Hematopoietic multipotent progenitor cell treated with erythropoietin and hydrocortisone succinate and interleukin-3 and kit ligand, for 4 days (in vitro differentiated cells): ENCODE results near the gene ASCL5.

Experiments
- DNase-seq: peaks from one replicate; pipeline ENCODE4 v3.0.0-alpha.2; 2015

The ASCL5 gene

DNA sequence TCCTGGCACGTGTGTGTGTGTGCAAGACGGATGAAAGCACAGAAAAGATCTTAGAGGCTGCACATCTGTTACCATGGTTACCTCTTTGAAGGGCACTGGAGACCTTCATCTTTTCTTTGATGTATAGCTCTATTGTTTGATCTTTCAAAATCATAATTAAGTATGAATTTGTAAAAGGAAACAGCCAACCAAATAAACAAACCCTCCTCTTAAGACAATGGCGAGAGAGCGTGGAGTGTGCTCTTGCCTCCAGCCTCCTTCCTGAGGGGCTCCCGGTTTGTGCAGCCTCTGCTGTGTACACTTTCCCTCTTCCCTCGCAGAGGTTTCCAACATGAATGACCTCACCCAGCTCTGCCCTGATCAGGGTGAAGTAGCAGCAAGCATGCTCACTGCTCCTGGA, 42.7 kb downstream of the ASCL5 start:
- no peak for DNase-seq

DNA sequence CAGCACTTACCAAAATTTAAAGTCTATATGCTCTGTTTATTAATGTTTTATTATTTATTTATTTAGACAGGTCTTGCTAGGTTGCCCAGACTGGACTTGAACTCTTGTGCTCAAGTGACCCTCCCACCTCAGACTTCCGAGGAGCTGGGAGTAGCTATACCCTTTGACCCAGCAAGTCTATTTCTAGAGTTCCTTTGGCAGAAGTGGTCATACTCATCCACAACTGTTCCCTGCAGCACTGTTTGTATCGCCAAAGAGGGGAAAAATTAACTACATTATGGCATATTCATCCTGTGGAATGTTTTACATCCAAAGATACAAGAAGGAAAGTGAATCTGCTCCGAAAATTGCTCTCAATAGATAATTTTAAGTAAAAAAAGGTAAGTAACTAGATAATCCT, 43.2 kb downstream of the ASCL5 start:
- DNase-seq: no peak

GRCh38 chr1:201080135-201080534, 46.8 kb downstream of the ASCL5 start:
- DNase-seq: peak; percentile 27

- DNase-seq: no peak
Measured at GRCh38 chr1:201077736-201078135, 49.2 kb downstream of the ASCL5 start.

DNA sequence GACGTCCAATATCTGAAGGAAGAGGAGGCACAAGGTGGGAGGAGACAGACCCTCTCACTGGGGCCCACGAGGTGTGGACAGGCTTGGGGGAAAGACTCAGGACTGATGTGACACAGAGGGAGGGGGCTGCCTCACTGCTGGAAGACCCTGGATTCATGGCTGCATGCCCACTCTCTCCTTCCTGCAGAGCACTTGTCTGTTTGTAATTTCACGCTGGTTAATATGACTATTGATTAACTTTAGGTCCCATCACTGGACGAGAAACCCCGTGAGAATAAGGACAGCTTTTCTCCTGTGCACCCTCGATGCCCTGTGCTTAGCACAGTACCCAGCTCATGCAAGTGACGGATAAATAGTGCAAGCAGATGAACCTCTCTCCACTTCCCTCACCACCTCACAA, 49.9 kb downstream of the ASCL5 start:
- no peak for DNase-seq

- DNase-seq: no peak
Measured at GRCh38 chr1:201076092-201076491, 50.9 kb downstream of the ASCL5 start.

GRCh38 chr1:201074018-201074417, 53.0 kb downstream of the ASCL5 start:
- DNase-seq: no peak

GRCh38 chr1:201072922-201073321, 54.1 kb downstream of the ASCL5 start:
- no peak for DNase-seq

- no peak for DNase-seq
Measured at GRCh38 chr1:201072149-201072548, 54.8 kb downstream of the ASCL5 start.

DNA sequence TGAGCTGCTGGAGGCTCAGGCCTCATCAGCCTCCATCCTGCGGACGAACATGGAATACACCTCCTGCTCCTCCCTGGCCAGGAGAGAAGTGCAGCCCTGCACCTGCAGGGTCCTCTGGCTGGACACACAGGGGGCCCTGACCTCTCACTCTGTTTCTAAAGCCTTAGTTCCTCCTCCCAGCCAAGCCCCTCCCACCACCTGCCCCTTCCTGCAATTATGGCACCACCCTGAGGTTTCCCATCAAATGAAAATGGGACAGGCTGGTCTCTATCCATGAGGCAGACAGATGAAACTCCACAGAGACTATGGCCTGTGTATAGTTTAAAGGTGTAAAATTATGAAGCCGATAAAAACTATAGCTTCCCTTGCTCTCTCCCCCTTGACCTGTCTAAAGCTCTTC, 57.3 kb downstream of the ASCL5 start:
- DNase-seq: no peak

- no peak for DNase-seq
Measured at GRCh38 chr1:201068976-201069375, 58.0 kb downstream of the ASCL5 start.

DNA sequence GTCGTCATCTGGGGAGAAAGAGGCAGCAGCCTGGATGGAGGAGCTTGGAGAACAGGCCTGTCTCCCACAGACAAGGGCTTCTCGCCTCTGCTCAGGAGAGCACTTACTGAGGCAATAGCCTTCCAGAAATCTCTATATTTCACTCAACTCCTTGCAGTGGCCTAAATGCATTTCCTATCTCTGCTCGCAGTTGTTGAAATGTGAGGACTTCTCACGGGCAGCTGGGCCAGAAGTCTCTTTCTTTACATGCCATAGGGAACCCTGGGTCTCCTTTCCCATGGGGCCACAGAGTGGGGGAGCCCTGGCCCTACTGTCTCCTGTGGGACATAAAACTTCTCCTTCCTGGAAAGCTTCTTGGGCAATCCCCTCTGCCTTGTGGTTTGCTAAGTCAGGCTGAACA, 60.0 kb downstream of the ASCL5 start:
- no peak for DNase-seq

DNA sequence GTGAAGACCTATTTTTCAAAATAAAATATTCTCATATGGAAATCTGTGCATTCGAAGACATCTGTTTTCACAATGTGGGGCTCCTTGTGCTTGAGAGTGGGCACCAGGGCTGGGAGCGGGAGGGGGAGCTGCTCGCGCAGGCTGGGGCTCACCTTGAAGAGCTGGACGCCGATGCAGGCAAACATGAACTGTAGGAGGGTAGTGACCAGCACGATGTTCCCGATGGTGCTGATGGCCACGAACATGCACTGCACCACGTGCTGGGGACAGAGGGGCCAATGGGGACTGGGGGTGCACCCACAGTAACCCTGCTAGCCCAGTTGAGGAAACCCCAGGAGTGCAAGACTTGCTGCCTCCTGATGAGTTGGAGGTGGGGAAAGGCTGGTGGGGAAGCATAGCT, 61.3 kb downstream of the ASCL5 start:
- no peak for DNase-seq

DNA sequence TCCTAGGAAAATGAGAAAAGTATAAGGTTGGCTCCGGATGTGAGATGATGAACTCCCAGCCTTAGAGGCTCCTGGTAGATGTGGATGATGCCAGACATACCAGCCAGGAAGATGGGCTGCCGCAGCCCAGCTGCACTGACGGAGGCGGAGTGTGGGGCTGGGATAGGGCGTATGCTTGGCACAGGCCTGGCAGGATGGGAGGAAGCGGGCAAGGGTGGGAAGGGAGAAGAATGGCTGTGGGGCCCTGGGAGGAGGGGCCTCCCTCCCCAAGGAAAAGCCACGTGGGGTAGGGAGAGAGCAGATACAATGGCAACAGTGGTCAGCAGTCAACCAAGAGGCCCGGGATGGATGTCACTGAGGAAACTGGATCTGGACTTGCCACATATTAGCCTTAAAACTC, 62.2 kb downstream of the ASCL5 start:
- no peak for DNase-seq
